Upper lobe of left lung (tissue), 6 donors: ENCODE results near the gene PROX1. TPM values are rescaled to one million over a fixed set of nuclear protein-coding genes. Genes with fewer than 3 reads are reported as not detected.

ENCODE experiments used
- ATAC-seq, 2 donors: fragments of 200-7000 bp; cut with Tn5 transposase; one replicate each; pipeline ENCODE4 v1.9.1; 2022; ENCODE audit warnings: mild to moderate bottlenecking in 2 of 2, moderate library complexity in 2 of 2; ENCODE audit not compliant: low FRiP score in 2 of 2
- DNase-seq, 2 donors: peaks; one replicate each; pipeline ENCODE4 v3.0.0-alpha.2; 2019 to 2020
- H3K27ac ChIP-seq, 4 donors: fragments of 200-600 bp; sonication (generic); one replicate each; pipeline ENCODE4 v1.5.1; 2016 to 2019
- H3K27me3 ChIP-seq, 4 donors: fragments of 200-600 bp; sonication (generic); one replicate each; pipeline ENCODE4 v1.5.1; 2017 to 2019
- H3K36me3 ChIP-seq, 4 donors: fragments of 200-600 bp; sonication (generic); one replicate each; pipeline ENCODE4 v1.5.1; 2016 to 2019
- H3K4me1 ChIP-seq, 4 donors: fragments of 200-600 bp; sonication (generic); one replicate each; pipeline ENCODE4 v1.5.1; 2018 to 2019
- H3K4me3 ChIP-seq, 4 donors: fragments of 200-600 bp; sonication (generic); one replicate each; pipeline ENCODE4 v1.5.1; 2017 to 2019; ENCODE audit warnings: mild to moderate bottlenecking in 2 of 4, moderate library complexity in 1 of 4
- H3K9me3 ChIP-seq, 4 donors: fragments of 200-600 bp; sonication (generic); one replicate each; pipeline ENCODE4 v1.5.1; 2018 to 2019
- CTCF ChIP-seq, 6 experiments: fragments of 450-650 bp in 4 of 6; fragments of 200-600 bp in 2 of 6; sonication (generic) in 2 of 6; IDR thresholded peaks; one replicate each; pipeline ENCODE4 v1.5.1; 2016 to 2019; ENCODE audit warnings: antibody characterized with exemption in 6 of 6
- EP300 ChIP-seq, 4 donors: sonication (generic); formaldehyde crosslinking; IDR thresholded peaks; one replicate each; pipeline ENCODE4 v1.5.1; 2017; ENCODE audit warnings: antibody characterized with exemption in 4 of 4, control low read depth in 2 of 4
- POLR2A ChIP-seq, 4 donors: fragments of 450-650 bp; IDR thresholded peaks; one replicate each; pipeline ENCODE4 v1.5.1; 2016 to 2017; ENCODE audit warnings: antibody characterized with exemption in 4 of 4, mild to moderate bottlenecking in 2 of 4
- POLR2AphosphoS5 ChIP-seq, 2 donors: sonication (generic); formaldehyde crosslinking; IDR thresholded peaks; one replicate each; pipeline ENCODE4 v1.5.1; 2017; ENCODE audit warnings: antibody characterized with exemption in 2 of 2
- WGBS, 2 donors: methylation state at CpG; one replicate each; pipeline ENCODE4 v1.1.5; 2017 to 2018; 5-methylcytosine and 5-hydroxymethylcytosine counted together
- total RNA-seq, 6 donors: library from RNA; depleted of rRNA in 4 of 6; stranded (reverse); fragments of >200 nt in 4 of 6; gene quantifications; one replicate each; pipeline versions ENCODE4 v1.1.0 to v1.2.1, GENCODE V29; 2016 to 2021
- donor health status: DM: no; HTN: no; CAD: no; lungs with moderate emphysema.
- donor health status: DM: no; HTN: yes; CAD: no; lungs with severe emphysema.

Gene PROX1
- total RNA-seq, 6 donors from 2014 or later: 2.3 to 11.1 (median 3.8) TPM

- WGBS, 2 donors: 7 to 12% methylated on average over 6 of the region's 6 CpGs
Observed at GRCh38 chr1:213986925-213987250, 885 bp upstream of the PROX1 start.

DNA sequence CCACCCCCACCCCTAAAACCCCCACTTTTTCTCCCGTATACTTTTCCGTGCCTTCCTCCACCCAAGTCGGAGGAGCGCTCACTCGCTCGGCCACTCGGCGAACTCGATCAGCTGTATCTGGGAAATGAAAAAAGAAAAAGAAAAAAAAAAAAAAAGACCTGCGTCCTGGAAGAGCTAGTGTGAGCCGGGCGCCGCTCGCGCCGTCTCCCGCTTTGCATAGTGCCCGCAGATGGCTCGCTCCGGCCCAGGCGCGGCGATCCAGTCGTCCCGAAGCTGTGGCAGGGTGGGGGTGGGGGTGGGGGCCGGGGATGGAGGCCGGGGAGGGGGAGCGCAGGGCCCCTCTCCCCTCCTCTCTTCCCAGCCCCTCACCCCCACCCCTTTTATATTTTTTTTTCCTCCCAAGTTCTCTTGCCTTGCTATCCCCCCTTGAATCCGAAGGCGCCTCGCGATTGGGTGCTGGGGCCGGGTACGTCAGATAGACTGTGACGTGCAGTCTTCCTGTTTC is 299 bp upstream of the PROX1 start:
- H3K4me3 ChIP-seq: peak overlapping the region in 3 of 4 donors; percentile 34 to 62 (median 57)
- peaks cover 33 to 49% (median 43%) of the 10 kb centered on the region in 4 donors for H3K4me1 ChIP-seq
- peak in 1 of 2 donors; percentile 87 for DNase-seq
- 1 to 3% methylated on average over 35 of the region's 35 CpGs for WGBS, 2 donors
- no peaks in the 10 kb centered on the region for H3K9me3 ChIP-seq
- TF ChIP-seq POLR2AphosphoS5 (IDR thresholded peaks at IDR 0.05) (no peak), EP300 (IDR thresholded peaks at IDR 0.05) (no peak), POLR2A (IDR thresholded peaks at IDR 0.05) (no peak), CTCF (IDR thresholded peaks at IDR 0.05) (no peak)
- no peaks in the 10 kb centered on the region for H3K36me3 ChIP-seq
- peak overlapping the region; percentile 13 to 69 (median 42) for H3K27ac ChIP-seq
- ATAC-seq: peak in 1 of 2 donors; percentile 55
- peaks cover 3 to 52% (median 22%) of the 10 kb centered on the region in 4 donors for H3K27me3 ChIP-seq

More at GRCh38 chr1:213986925-213987250, 885 bp upstream of the PROX1 start:
- TF ChIP-seq EP300 (IDR thresholded peaks at IDR 0.05): no peak
- no peak for TF ChIP-seq CTCF (IDR thresholded peaks at IDR 0.05)
- no peak for TF ChIP-seq POLR2AphosphoS5 (IDR thresholded peaks at IDR 0.05)
- no peak for TF ChIP-seq POLR2A (IDR thresholded peaks at IDR 0.05)
- ATAC-seq: no peak
- H3K4me1 ChIP-seq: peaks cover 34 to 50% (median 44%) of the 10 kb centered on the region in 4 donors
- H3K9me3 ChIP-seq: no peaks in the 10 kb centered on the region
- H3K27me3 ChIP-seq: peaks cover 3 to 58% (median 23%) of the 10 kb centered on the region in 4 donors
- H3K27ac ChIP-seq: no peak overlapping the region
- no peak for DNase-seq
- H3K4me3 ChIP-seq: peak overlapping the region in 2 of 4 donors; percentile 57 to 62
- H3K36me3 ChIP-seq: no peaks in the 10 kb centered on the region

DNA sequence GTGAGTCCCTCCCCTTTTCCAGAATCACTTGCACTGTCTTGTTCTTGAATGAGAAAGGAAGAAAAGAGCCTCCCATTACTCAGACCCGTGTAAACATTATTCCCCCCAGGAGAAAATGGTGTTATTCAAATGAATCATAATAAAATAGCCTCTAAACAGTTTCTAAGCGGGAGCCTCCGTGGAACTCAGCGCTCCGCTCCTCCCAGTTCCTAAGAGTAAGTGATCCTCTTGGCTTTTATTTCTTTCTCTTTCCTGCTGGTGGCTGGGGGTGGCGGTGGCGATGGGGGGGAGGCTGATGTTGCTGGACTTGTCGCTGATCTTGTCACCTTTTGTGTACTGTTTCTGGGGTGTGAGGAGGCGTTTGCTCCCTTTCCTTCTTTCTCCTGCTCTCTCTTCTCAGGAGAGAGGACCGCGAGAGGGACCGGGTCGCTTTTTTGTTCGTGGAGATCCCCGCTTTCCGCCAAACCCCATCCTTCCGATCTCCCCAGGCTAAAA is 781 bp downstream of the PROX1 start:
- DNase-seq (no peak), ATAC-seq (peak; percentile 5 to 49)
- Histone ChIP-seq H3K27ac (peak overlapping the region in 1 of 4 donors; percentile 69), H3K4me1 (peaks cover 23 to 40% (median 33%) of the 10 kb centered on the region in 4 donors), H3K4me3 (peak overlapping the region; percentile 7 to 62 (median 46)), H3K27me3 (peaks cover 3 to 41% (median 16%) of the 10 kb centered on the region in 4 donors), H3K9me3 (no peaks in the 10 kb centered on the region), H3K36me3 (no peaks in the 10 kb centered on the region)
- TF ChIP-seq CTCF (IDR thresholded peaks at IDR 0.05) (no peak), POLR2A (IDR thresholded peaks at IDR 0.05) (no peak), POLR2AphosphoS5 (IDR thresholded peaks at IDR 0.05) (no peak), EP300 (IDR thresholded peaks at IDR 0.05) (no peak)
- WGBS, 2 donors: 1 to 4% methylated on average over 17 of the region's 17 CpGs

- H3K9me3 ChIP-seq: no peaks in the 10 kb centered on the region
- peak overlapping the region; percentile 7 to 62 (median 46) for H3K4me3 ChIP-seq
- 4 to 5% methylated on average over 37 to 39 of the region's 39 CpGs for WGBS, 2 donors
- DNase-seq (peak; percentile 42 to 80), ATAC-seq (peak in 1 of 2 donors; percentile 18)
- no peak overlapping the region for H3K27ac ChIP-seq
- TF ChIP-seq POLR2AphosphoS5 (IDR thresholded peaks at IDR 0.05): no peak
- TF ChIP-seq POLR2A (IDR thresholded peaks at IDR 0.05): no peak
- TF ChIP-seq CTCF (IDR thresholded peaks at IDR 0.05): no peak
- no peak for TF ChIP-seq EP300 (IDR thresholded peaks at IDR 0.05)
- no peaks in the 10 kb centered on the region for H3K36me3 ChIP-seq
- H3K4me1 ChIP-seq: peaks cover 23 to 40% (median 32%) of the 10 kb centered on the region in 4 donors
- H3K27me3 ChIP-seq: peaks cover 3 to 34% (median 15%) of the 10 kb centered on the region in 4 donors
Observed at GRCh38 chr1:213989002-213989855, 1.5 kb downstream of the PROX1 start.
